ENCODE measurements around the gene CCDC18. TPM values are rescaled to one million over a fixed set of nuclear protein-coding genes. Genes with fewer than 3 reads are reported as not detected.

The CCDC18 gene
- total RNA-seq, 2 experiments from 2014 or later = 21.8 to 24.6 TPM

DNA sequence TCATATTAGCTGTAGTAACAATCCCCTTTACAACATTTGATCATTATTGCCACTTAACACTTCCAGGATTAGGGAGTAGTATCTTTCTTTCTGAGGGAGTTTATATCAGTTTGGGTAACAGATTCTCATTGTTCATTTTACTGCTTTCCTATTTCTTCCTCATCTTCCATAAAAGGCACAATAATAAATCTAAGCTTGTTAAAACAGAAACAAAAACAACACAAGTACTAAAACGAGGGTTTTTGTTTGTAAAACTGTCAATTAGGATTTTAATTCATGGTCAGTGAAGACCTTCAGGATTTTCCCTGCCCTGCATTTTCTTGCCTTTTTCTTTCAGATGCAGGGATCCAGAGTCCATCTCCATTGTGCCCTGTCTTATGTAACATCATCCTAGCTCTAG is 29.8 kb upstream of the CCDC18 start:
- intact Hi-C loops (cut with micrococcal nuclease) = no loop called here
- TF ChIP-seq, protein P1, sequence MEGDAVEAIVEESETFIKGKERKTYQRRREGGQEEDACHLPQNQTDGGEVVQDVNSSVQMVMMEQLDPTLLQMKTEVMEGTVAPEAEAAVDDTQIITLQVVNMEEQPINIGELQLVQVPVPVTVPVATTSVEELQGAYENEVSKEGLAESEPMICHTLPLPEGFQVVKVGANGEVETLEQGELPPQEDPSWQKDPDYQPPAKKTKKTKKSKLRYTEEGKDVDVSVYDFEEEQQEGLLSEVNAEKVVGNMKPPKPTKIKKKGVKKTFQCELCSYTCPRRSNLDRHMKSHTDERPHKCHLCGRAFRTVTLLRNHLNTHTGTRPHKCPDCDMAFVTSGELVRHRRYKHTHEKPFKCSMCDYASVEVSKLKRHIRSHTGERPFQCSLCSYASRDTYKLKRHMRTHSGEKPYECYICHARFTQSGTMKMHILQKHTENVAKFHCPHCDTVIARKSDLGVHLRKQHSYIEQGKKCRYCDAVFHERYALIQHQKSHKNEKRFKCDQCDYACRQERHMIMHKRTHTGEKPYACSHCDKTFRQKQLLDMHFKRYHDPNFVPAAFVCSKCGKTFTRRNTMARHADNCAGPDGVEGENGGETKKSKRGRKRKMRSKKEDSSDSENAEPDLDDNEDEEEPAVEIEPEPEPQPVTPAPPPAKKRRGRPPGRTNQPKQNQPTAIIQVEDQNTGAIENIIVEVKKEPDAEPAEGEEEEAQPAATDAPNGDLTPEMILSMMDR (IDR thresholded peaks at IDR 0.05) = no peak
- ATAC-seq = no peak
- no peaks in the 10 kb centered on the region for H3K9me3 Mint-ChIP-seq
- H3K27ac Mint-ChIP-seq = no peak overlapping the region
- no peak overlapping the region for H3K4me3 Mint-ChIP-seq
- ChIA-PET CTCF (no interaction called here), POLR2A (no interaction called here)
- no peaks in the 10 kb centered on the region for H3K27me3 Mint-ChIP-seq
- DNase-seq = no peak
- peaks cover 14% of the 10 kb centered on the region for H3K4me1 Mint-ChIP-seq (ENCODE audit: low read depth)
- H3K36me3 Mint-ChIP-seq (ENCODE audit: low read depth) = peaks cover 42% of the 10 kb centered on the region

DNA sequence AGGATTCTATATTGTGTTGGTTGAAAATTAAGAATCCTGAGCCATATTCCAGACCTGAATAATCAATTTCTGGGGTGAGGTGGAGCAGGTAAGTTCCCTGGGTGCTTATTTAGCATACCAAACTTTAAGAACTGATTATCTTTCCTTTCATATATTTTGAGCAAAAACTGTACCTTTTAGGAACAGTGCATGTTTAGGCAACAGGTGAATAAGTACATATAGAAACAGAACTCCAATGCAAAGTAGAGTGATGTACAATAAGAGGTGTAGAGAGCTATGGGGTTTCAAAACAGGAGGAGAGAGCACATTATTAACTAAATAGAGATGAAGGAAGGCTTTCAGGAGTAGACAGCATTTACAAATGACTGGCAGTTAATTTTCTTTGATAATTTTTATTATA is 29.1 kb upstream of the CCDC18 start:
- H3K9me3 Mint-ChIP-seq = no peaks in the 10 kb centered on the region
- peaks cover 45% of the 10 kb centered on the region for H3K36me3 Mint-ChIP-seq (ENCODE audit: low read depth)
- no peak overlapping the region for H3K27ac Mint-ChIP-seq
- no peaks in the 10 kb centered on the region for H3K27me3 Mint-ChIP-seq
- DNase-seq (no peak), ATAC-seq (no peak)
- H3K4me1 Mint-ChIP-seq (ENCODE audit: low read depth) = peaks cover 16% of the 10 kb centered on the region
- CTCF ChIA-PET = no interaction called here
- intact Hi-C loops (cut with micrococcal nuclease) = no loop called here
- TF ChIP-seq, protein P1 (IDR thresholded peaks at IDR 0.05) = no peak
- POLR2A ChIA-PET = no interaction called here
- no peak overlapping the region for H3K4me3 Mint-ChIP-seq

DNA sequence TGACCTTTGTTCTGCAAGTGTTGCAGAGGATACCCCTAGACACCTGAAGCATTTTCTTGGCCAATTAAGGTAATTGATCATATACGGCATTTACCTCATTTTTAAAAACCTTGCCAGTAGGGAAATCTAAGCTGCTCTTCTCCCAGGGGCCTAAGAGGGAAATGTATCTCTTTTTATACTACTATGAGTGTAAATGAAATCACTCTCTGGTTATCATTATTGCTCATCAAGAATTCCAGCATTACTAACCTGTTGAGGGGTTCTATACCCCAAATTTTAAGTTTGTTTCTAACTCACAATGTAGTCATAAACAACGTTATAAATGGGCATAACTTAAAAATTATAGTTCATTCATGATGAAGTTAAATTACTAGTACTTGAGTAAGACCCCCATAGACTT is 27.7 kb upstream of the CCDC18 start:
- TF ChIP-seq, protein P1 (IDR thresholded peaks at IDR 0.05) = no peak

DNA sequence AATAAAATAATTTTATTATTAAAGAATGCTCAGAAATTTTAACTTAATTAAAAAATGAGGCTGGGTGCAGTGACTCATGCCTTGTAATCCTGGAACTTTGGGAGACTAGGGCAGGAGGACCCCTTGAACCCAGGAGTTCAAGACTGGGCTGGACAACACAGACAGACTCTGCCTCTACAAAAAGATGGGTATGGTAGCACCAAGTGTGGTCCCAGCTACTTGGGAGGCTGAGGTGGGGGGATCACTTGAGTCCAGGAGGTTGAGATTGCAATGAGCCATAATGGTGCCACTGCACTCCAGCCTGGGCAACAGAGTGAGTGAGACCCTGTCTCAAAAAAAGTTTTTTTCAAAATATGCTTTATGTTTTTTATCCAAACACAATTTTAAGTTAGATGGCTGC is 25.6 kb upstream of the CCDC18 start:
- intact Hi-C loops (cut with micrococcal nuclease) = no loop called here
- Mint-ChIP-seq H3K27me3 (no peaks in the 10 kb centered on the region), H3K4me1 (ENCODE audit: low read depth) (peaks cover 16% of the 10 kb centered on the region), H3K4me3 (no peak overlapping the region), H3K9me3 (no peaks in the 10 kb centered on the region), H3K27ac (peak overlapping the region; percentile 72), H3K36me3 (ENCODE audit: low read depth) (peaks cover 26% of the 10 kb centered on the region)
- ChIA-PET POLR2A (no interaction called here), CTCF (no interaction called here)
- TF ChIP-seq, protein P1 (IDR thresholded peaks at IDR 0.05) = no peak
- ATAC-seq (peak; percentile 17), DNase-seq (no peak)

More for the DNA sequence above, 27.7 kb upstream of the CCDC18 start:
- no peaks in the 10 kb centered on the region for H3K27me3 Mint-ChIP-seq
- peaks cover 39% of the 10 kb centered on the region for H3K36me3 Mint-ChIP-seq (ENCODE audit: low read depth)
- CTCF ChIA-PET = interaction anchor here (0.6 to 1.0 kb wide), 2 partner anchors 58 to 130 kb away, joined by 3 read pairs; no protein-coding TSS in a partner anchor
- intact Hi-C loops (cut with micrococcal nuclease) = no loop called here
- H3K9me3 Mint-ChIP-seq = no peaks in the 10 kb centered on the region
- H3K27ac Mint-ChIP-seq = peak overlapping the region; percentile 25
- DNase-seq (no peak), ATAC-seq (no peak)
- POLR2A ChIA-PET = no interaction called here
- H3K4me3 Mint-ChIP-seq = no peak overlapping the region
- peaks cover 16% of the 10 kb centered on the region for H3K4me1 Mint-ChIP-seq (ENCODE audit: low read depth)

DNA sequence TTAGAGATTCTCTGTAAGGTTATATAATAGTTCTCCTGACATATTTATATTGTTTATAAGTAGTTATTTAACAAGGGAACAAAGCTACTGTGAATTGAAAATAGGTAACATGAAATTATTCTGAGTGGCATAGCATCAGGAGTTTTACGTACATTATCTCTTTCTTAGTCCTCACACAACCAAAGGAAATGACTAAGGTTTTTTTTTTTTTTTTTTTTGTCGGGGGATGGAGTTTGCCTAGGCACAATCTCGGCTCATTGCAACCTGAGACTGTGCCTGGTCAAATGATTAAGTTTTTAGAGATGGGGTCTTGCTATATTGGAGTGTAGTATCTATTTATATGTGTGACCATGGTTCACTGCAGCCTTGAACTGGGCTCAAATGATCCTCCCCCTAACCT is 25.2 kb upstream of the CCDC18 start:
- peak; percentile 83 for ATAC-seq
- Mint-ChIP-seq H3K27ac (peak overlapping the region; percentile 72), H3K27me3 (no peaks in the 10 kb centered on the region), H3K36me3 (ENCODE audit: low read depth) (peaks cover 25% of the 10 kb centered on the region), H3K4me3 (no peak overlapping the region), H3K9me3 (no peaks in the 10 kb centered on the region), H3K4me1 (ENCODE audit: low read depth) (peaks cover 16% of the 10 kb centered on the region)
- ChIA-PET POLR2A (no interaction called here), CTCF (no interaction called here)
- intact Hi-C loops (cut with micrococcal nuclease) = no loop called here
- TF ChIP-seq, protein P1 (IDR thresholded peaks at IDR 0.05) = no peak
- no peak for DNase-seq
